Tibial artery (tissue), 4 donors: Measurements from ENCODE around the gene SERPINB12.

ENCODE experiments used
- DNase-seq, 2 donors: peaks; one replicate each; pipeline ENCODE4 v3.0.0-alpha.2; 2019
- H3K27ac ChIP-seq, 2 donors: fragments of 200-600 bp; sonication (generic) in 1 of 2; 1 replicate in 1 of 2; 2 replicates in 1 of 2; pipeline ENCODE4 v1.5.1; 2018 to 2019; ENCODE audit warnings: mild to moderate bottlenecking in 1 of 2
- H3K27me3 ChIP-seq, 2 donors: fragments of 200-600 bp; sonication (generic) in 1 of 2; one replicate each; pipeline versions ENCODE4 v1.5.1 to v1.6.0; 2016 to 2019
- H3K36me3 ChIP-seq, 3 donors: fragments of 200-600 bp; sonication (generic) in 2 of 3; one replicate each; pipeline ENCODE4 v1.5.1; 2016 to 2019; ENCODE audit warnings: mild to moderate bottlenecking in 2 of 3
- H3K4me1 ChIP-seq, 4 donors: fragments of 200-600 bp; sonication (generic) in 2 of 4; 1 replicate in 3 of 4; 2 replicates in 1 of 4; pipeline ENCODE4 v1.5.1; 2016 to 2019
- H3K4me3 ChIP-seq, 2 donors: fragments of 200-600 bp; sonication (generic) in 1 of 2; 1 replicate in 1 of 2; 2 replicates in 1 of 2; pipeline ENCODE4 v1.5.1; 2018 to 2019; ENCODE audit warnings: mild to moderate bottlenecking in 2 of 2
- H3K9me3 ChIP-seq, 3 donors: fragments of 200-600 bp; sonication (generic) in 1 of 3; one replicate each; pipeline ENCODE4 v1.5.1; 2016 to 2019
- intact Hi-C: fragments of 100-400 bp; cut with DNase I; formaldehyde crosslinking; loops from one replicate; pipeline ENCODE4 v1.15.0; 2023; ENCODE audit warnings: low total_unique reads
- TF ChIP-seq, protein P1 (sequence below), 2 experiments: fragments of 200-600 bp in 1 of 2; fragments of 450-650 bp in 1 of 2; IDR thresholded peaks; one replicate each; pipeline ENCODE4 v1.5.1; 2017 to 2019; ENCODE audit warnings: antibody characterized with exemption in 2 of 2, mild to moderate bottlenecking in 1 of 2, moderate library complexity in 1 of 2

Gene SERPINB12

DNA sequence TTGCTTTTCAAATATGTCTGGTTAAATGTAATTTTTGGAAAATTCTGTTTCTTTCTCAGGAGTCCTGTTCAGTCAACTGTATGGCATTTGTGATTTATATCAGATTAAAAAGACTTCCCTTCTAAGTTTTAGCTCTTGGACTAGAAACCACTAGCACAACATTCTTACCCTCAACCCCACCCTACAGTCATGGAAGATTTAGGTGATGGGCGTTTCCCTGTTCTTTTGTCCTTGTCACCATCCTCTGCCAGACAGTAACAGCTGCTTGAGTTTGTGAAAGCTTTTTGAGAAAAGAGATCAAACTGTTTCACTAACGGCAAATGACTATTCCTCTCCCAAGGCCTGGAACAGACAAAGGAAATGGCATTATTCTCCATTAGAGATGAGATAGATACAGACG, 33.6 kb upstream of the SERPINB12 start:
- intact Hi-C loops, result no loop called here
- no peaks in the 10 kb centered on the region for H3K36me3 ChIP-seq
- TF ChIP-seq, protein P1, sequence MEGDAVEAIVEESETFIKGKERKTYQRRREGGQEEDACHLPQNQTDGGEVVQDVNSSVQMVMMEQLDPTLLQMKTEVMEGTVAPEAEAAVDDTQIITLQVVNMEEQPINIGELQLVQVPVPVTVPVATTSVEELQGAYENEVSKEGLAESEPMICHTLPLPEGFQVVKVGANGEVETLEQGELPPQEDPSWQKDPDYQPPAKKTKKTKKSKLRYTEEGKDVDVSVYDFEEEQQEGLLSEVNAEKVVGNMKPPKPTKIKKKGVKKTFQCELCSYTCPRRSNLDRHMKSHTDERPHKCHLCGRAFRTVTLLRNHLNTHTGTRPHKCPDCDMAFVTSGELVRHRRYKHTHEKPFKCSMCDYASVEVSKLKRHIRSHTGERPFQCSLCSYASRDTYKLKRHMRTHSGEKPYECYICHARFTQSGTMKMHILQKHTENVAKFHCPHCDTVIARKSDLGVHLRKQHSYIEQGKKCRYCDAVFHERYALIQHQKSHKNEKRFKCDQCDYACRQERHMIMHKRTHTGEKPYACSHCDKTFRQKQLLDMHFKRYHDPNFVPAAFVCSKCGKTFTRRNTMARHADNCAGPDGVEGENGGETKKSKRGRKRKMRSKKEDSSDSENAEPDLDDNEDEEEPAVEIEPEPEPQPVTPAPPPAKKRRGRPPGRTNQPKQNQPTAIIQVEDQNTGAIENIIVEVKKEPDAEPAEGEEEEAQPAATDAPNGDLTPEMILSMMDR (IDR thresholded peaks at IDR 0.05), result no peak
- peaks cover 0 to 20% of the 10 kb centered on the region in 2 donors for H3K27me3 ChIP-seq
- H3K9me3 ChIP-seq, result no peaks in the 10 kb centered on the region
- H3K4me1 ChIP-seq, result no peaks in the 10 kb centered on the region
- no peak for DNase-seq
- no peak overlapping the region for H3K4me3 ChIP-seq
- no peak overlapping the region for H3K27ac ChIP-seq

DNA sequence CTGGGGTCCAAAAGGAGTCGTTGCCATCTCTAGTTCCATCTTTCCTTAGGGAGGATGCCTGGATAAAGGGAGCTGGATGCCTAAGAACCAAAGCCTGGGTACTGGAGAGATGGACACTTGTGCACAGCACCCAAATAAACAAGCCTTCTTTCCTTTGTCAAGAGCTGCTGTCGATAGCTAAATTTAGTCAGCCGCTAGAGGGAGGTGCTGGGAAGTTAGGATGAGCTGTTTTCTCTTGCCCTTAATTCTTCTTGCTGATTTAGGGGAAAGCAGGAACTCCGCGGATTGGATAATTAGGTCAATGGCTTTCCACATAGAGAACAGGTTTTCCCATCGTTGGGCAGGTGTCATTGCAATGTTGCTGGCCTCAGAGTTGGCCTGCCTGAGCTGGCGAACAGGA, 30.9 kb upstream of the SERPINB12 start:
- no peak for DNase-seq
- TF ChIP-seq, protein P1 (IDR thresholded peaks at IDR 0.05), result peak in 1 of 2 experiments; percentile 16
- Histone ChIP-seq H3K27me3 (peaks cover 0 to 11% of the 10 kb centered on the region in 2 donors), H3K9me3 (no peaks in the 10 kb centered on the region), H3K4me1 (no peaks in the 10 kb centered on the region), H3K36me3 (no peaks in the 10 kb centered on the region), H3K4me3 (no peak overlapping the region), H3K27ac (no peak overlapping the region)
- intact Hi-C loops, result loop anchor here (10.0 kb wide), 1 partner anchor 64 kb away; no protein-coding TSS in a partner anchor

DNA sequence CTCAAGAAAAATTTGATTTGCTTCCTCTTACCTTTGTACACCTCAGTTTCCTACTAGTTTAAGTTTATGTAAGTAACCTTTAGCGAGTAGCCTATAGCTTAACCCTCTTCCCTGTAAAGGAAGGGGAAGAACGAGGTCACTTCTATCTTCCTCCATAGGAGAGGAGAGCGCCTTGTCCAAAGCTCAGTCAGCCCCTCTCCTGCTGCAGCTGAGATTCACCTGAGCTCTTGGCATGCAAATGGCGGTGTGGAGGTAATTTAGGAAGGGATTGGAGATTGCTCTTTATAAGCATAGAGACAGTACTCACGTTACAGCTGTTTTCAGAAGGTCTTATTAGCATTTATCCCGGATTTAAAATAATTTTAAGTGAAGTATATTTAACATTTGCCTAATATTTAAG, 27.8 kb upstream of the SERPINB12 start:
- intact Hi-C loops, result loop anchor here (10.0 kb wide), 1 partner anchor 60 kb away; no protein-coding TSS in a partner anchor
- no peaks in the 10 kb centered on the region for H3K4me1 ChIP-seq
- no peaks in the 10 kb centered on the region for H3K36me3 ChIP-seq
- peaks cover 0 to 11% of the 10 kb centered on the region in 2 donors for H3K27me3 ChIP-seq
- H3K4me3 ChIP-seq, result no peak overlapping the region
- H3K27ac ChIP-seq, result no peak overlapping the region
- DNase-seq, result no peak
- H3K9me3 ChIP-seq, result no peaks in the 10 kb centered on the region
- TF ChIP-seq, protein P1 (IDR thresholded peaks at IDR 0.05), result no peak

DNA sequence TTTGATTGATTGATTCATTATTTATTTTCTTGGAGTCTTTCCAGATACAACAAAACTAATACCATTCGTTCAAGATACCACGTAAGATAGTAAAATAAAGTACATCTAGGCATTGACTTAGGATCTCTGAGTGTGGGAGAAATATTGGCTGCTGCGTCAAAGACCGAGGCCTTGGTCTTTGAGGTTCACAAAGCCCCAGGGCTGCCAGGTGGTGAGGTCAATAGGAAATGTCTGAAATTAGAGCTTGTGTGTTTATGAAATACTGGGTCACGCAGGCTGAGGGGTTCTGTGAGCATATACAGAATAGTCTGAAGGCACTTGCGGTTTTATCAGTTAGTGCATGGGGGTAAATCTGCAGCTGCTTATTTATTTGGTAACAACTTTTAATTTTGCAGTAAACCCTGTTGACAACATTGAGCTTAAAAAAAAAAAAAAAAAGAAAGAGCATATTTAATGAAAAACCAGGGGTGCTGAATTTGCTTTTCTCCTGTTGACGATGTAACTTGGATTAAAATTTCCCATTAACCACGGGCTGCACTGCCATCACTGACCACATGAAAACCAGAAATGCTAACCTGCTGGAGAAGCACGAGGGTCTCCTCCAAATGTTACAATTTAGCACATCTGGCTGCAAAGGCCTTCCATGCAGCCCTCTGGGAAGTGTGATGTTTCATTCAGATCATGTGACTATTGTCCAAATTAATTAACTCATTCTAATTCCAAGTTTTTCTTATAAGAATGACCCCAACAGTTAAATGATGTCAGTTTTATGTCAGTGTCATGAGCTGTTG, 27.1 kb upstream of the SERPINB12 start:
- Histone ChIP-seq H3K27me3 (peaks cover 0 to 11% of the 10 kb centered on the region in 2 donors), H3K27ac (no peak overlapping the region), H3K9me3 (no peaks in the 10 kb centered on the region), H3K36me3 (no peaks in the 10 kb centered on the region), H3K4me1 (no peaks in the 10 kb centered on the region), H3K4me3 (no peak overlapping the region)
- intact Hi-C loops, result loop anchor here (5.0 to 10.0 kb wide), 2 partner anchors 60 to 332 kb away; no protein-coding TSS in a partner anchor
- TF ChIP-seq, protein P1 (IDR thresholded peaks at IDR 0.05), result no peak
- DNase-seq, result no peak

DNA sequence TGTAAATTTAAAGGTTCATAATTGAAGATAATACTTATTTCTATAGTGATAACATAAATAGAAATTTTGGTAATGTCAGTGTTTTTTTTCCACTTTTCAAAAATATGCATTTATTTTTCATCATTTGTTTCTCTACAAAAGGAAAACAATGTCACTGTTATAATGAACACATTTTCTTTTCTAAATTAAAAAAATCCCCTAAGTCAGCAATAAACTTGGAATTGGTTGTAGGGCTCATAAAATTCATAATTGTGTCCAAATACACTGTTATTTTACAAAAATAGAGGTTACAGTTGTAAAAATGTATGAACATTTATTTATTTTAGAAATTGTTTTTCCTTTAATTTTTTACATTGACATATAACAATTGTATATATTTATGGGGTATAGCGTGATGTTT, 26.4 kb upstream of the SERPINB12 start:
- intact Hi-C loops, result loop anchor here (5.0 to 10.0 kb wide), 2 partner anchors 59 to 332 kb away; no protein-coding TSS in a partner anchor
- Histone ChIP-seq H3K4me1 (no peaks in the 10 kb centered on the region), H3K27ac (no peak overlapping the region), H3K27me3 (peaks cover 0 to 11% of the 10 kb centered on the region in 2 donors), H3K4me3 (no peak overlapping the region), H3K9me3 (no peaks in the 10 kb centered on the region), H3K36me3 (no peaks in the 10 kb centered on the region)
- TF ChIP-seq, protein P1 (IDR thresholded peaks at IDR 0.05), result no peak
- DNase-seq, result no peak
